SU-DHL-6 (cell line): ENCODE results near the gene ITGB8.

Source experiments
- H2AFZ ChIP-seq: fragments of 200-600 bp; sonication (generic); 2 replicates; pipeline ENCODE4 v1.6.1; 2014; ENCODE audit warnings: low read depth, mild to moderate bottlenecking, moderate library complexity, mixed read lengths, antibody characterized with exemption, low read length; ENCODE audit not compliant: severe bottlenecking
- H3F3A ChIP-seq: fragments of 200-600 bp; shearing (Covaris generic); 2 replicates; pipeline ENCODE4 v1.6.0; 2016; ENCODE audit warnings: antibody characterized with exemption, mild to moderate bottlenecking; ENCODE audit not compliant: insufficient read depth
- H3K27ac ChIP-seq: fragments of 200-600 bp; sonication (generic); 2 replicates; pipeline ENCODE4 v1.5.1; 2016; ENCODE audit warnings: low read depth, mild to moderate bottlenecking, low read length, moderate library complexity, mixed read lengths
- H3K27me3 ChIP-seq: fragments of 200-600 bp; sonication (generic), shearing (Covaris generic); 2 replicates; pipeline ENCODE4 v1.6.0; 2014; ENCODE audit warnings: mild to moderate bottlenecking, low read length
- H3K36me3 ChIP-seq: fragments of 200-600 bp; sonication (generic); 2 replicates; pipeline ENCODE4 v1.6.1; 2014; ENCODE audit warnings: mild to moderate bottlenecking, low read length, mixed read lengths
- H3K4me2 ChIP-seq: fragments of 300-600, 200-600 bp; shearing (Covaris generic), sonication (generic); 2 replicates; pipeline ENCODE4 v1.6.0; 2014; ENCODE audit warnings: low read length, low read depth, mild to moderate bottlenecking; ENCODE audit not compliant: poor library complexity, severe bottlenecking
- H3K4me3 ChIP-seq: fragments of 200-600 bp; sonication (generic); 2 replicates; pipeline ENCODE4 v1.5.1; 2014; ENCODE audit warnings: antibody characterized with exemption, low read length, mild to moderate bottlenecking, mixed read lengths; ENCODE audit not compliant: insufficient read depth, poor library complexity, severe bottlenecking
- H3K79me2 ChIP-seq: fragments of 200-600 bp; sonication (generic); 2 replicates; pipeline ENCODE4 v1.6.1; 2014; ENCODE audit warnings: mild to moderate bottlenecking, low read length, moderate library complexity; ENCODE audit not compliant: insufficient read depth
- H3K9ac ChIP-seq: fragments of 200-600 bp; sonication (generic); 2 replicates; pipeline ENCODE4 v1.7.0; 2014; ENCODE audit warnings: mild to moderate bottlenecking, low read length
- H3K9me2 ChIP-seq: fragments of 200-600 bp; sonication (generic); replicated peaks from 2 replicates; pipeline ENCODE4 v1.6.1; 2014; ENCODE audit warnings: low read length; ENCODE audit not compliant: insufficient read depth
- H3K9me3 ChIP-seq: fragments of 200-600 bp; sonication (generic); 2 replicates; pipeline ENCODE4 v1.6.1; 2014; ENCODE audit warnings: low read length, mixed read lengths; ENCODE audit not compliant: insufficient read depth
- H4K20me1 ChIP-seq: fragments of 200-600 bp; sonication (generic); 2 replicates; pipeline ENCODE4 v1.6.1; 2014; ENCODE audit warnings: low read depth, mild to moderate bottlenecking, antibody characterized with exemption, low read length, moderate library complexity, mixed read lengths
- CTCF ChIP-seq: fragments of 200-600 bp; sonication (generic); IDR thresholded peaks from one replicate; pipeline ENCODE4 v1.5.1; 2017; ENCODE audit warnings: antibody characterized with exemption, mild to moderate bottlenecking, low read length, moderate library complexity; ENCODE audit not compliant: insufficient read depth, poor library complexity, severe bottlenecking
- EZH2phosphoT487 ChIP-seq: fragments of 200-600 bp; sonication (generic), shearing (Covaris generic); conservative IDR thresholded peaks from 2 replicates; pipeline ENCODE4 v1.6.1; 2018; ENCODE audit warnings: mild to moderate bottlenecking, antibody characterized with exemption, low read length, moderate library complexity, mixed read lengths

Gene ITGB8

GRCh38 chr7:20430664-20431063 is 100.0 kb downstream of the ITGB8 start:
- Histone ChIP-seq H3K9me3 (no peaks in the 10 kb centered on the region; the same call in 1 of the 2 replicates), H3K27ac (no peak overlapping the region), H3K79me2 (no peaks in the 10 kb centered on the region), H4K20me1 (no peaks in the 10 kb centered on the region), H3K9ac (no peak overlapping the region), H3K9me2 (no peaks in the 10 kb centered on the region), H3F3A (no peaks in the 10 kb centered on the region), H2AFZ (no peak overlapping the region), H3K4me3 (no peak overlapping the region), H3K4me2 (no peak overlapping the region), H3K27me3 (peaks cover 4% of the 10 kb centered on the region; the same call in 1 of the 2 replicates), H3K36me3 (no peaks in the 10 kb centered on the region)
- TF ChIP-seq CTCF: no peak
- TF ChIP-seq EZH2phosphoT487: no peak

- Histone ChIP-seq H3K9ac (no peak overlapping the region), H3K27me3 (peaks cover 4% of the 10 kb centered on the region; the same call in 1 of the 2 replicates), H3K27ac (no peak overlapping the region), H3K4me3 (no peak overlapping the region), H4K20me1 (no peaks in the 10 kb centered on the region), H3K9me2 (no peaks in the 10 kb centered on the region), H3K4me2 (no peak overlapping the region), H3K9me3 (no peaks in the 10 kb centered on the region; the same call in 1 of the 2 replicates), H3K36me3 (no peaks in the 10 kb centered on the region), H2AFZ (no peak overlapping the region), H3F3A (no peaks in the 10 kb centered on the region), H3K79me2 (no peaks in the 10 kb centered on the region)
- TF ChIP-seq CTCF (no peak), EZH2phosphoT487 (no peak)
Observed at GRCh38 chr7:20431146-20431545, 100.4 kb downstream of the ITGB8 start.

- H3K9ac ChIP-seq: no peak overlapping the region
- TF ChIP-seq EZH2phosphoT487 (no peak), CTCF (no peak)
- no peaks in the 10 kb centered on the region for H3K36me3 ChIP-seq
- H3K9me3 ChIP-seq: no peaks in the 10 kb centered on the region
- no peaks in the 10 kb centered on the region for H4K20me1 ChIP-seq
- H3K4me2 ChIP-seq: no peak overlapping the region
- H3K4me3 ChIP-seq: no peak overlapping the region
- H3K27me3 ChIP-seq: peaks cover 4% of the 10 kb centered on the region; the same call in 1 of the 2 replicates
- no peaks in the 10 kb centered on the region for H3K79me2 ChIP-seq
- no peak overlapping the region for H3K27ac ChIP-seq
- H2AFZ ChIP-seq: no peak overlapping the region
- H3F3A ChIP-seq: no peaks in the 10 kb centered on the region
- H3K9me2 ChIP-seq: no peaks in the 10 kb centered on the region
Observed at GRCh38 chr7:20432071-20432470, 101.4 kb downstream of the ITGB8 start.

- no peak overlapping the region for H3K4me2 ChIP-seq
- H3K9me2 ChIP-seq: no peaks in the 10 kb centered on the region
- no peaks in the 10 kb centered on the region for H3K36me3 ChIP-seq
- H3K4me3 ChIP-seq: no peak overlapping the region
- H3K9ac ChIP-seq: no peak overlapping the region
- H3K27ac ChIP-seq: no peak overlapping the region
- H3F3A ChIP-seq: no peaks in the 10 kb centered on the region
- H3K27me3 ChIP-seq: peaks cover 4% of the 10 kb centered on the region; the same call in 1 of the 2 replicates
- H4K20me1 ChIP-seq: no peaks in the 10 kb centered on the region
- no peaks in the 10 kb centered on the region for H3K79me2 ChIP-seq
- no peaks in the 10 kb centered on the region for H3K9me3 ChIP-seq
- no peak overlapping the region for H2AFZ ChIP-seq
- no peak for TF ChIP-seq CTCF
- no peak for TF ChIP-seq EZH2phosphoT487
Observed at GRCh38 chr7:20435305-20435704, 104.6 kb downstream of the ITGB8 start.
